Neural progenitor cell (in vitro differentiated cells): ENCODE measurements around the gene ZPBP. TPM values are rescaled to one million over a fixed set of nuclear protein-coding genes. Genes with fewer than 3 reads are reported as not detected.

Source experiments
- DNase-seq: peaks from one replicate; pipeline ENCODE4 v3.0.0-alpha.2; 2016; ENCODE audit warnings: low spot score
- H2AFZ ChIP-seq: fragments of 200-600 bp; sonication (generic); replicated peaks from 2 replicates; pipeline ENCODE4 v1.6.1; 2016; ENCODE audit warnings: antibody characterized with exemption
- H3F3A ChIP-seq: fragments of 200-600 bp; sonication (generic); 2 replicates; pipeline ENCODE4 v1.6.1; 2016; ENCODE audit warnings: antibody characterized with exemption, low read depth
- H3K27ac ChIP-seq: fragments of 200-600 bp; sonication (generic); 2 replicates; pipeline ENCODE4 v1.5.1; 2016; ENCODE audit warnings: mild to moderate bottlenecking
- H3K27me3 ChIP-seq: fragments of 200-600 bp; sonication (generic); 2 replicates; pipeline ENCODE4 v1.6.1; 2016; ENCODE audit warnings: mild to moderate bottlenecking, moderate library complexity
- H3K36me3 ChIP-seq: fragments of 200-600 bp; sonication (generic); 2 replicates; pipeline ENCODE4 v1.5.1; 2016
- H3K4me1 ChIP-seq: fragments of 200-600 bp; sonication (generic); 2 replicates; pipeline ENCODE4 v1.6.1; 2016; ENCODE audit warnings: mixed run types
- H3K4me2 ChIP-seq: fragments of 200-600 bp; sonication (generic); 2 replicates; pipeline ENCODE4 v1.6.1; 2016
- H3K4me3 ChIP-seq: fragments of 200-600 bp; sonication (generic); 2 replicates; pipeline ENCODE4 v1.5.1; 2016
- H3K79me2 ChIP-seq: fragments of 200-600 bp; sonication (generic); 2 replicates; pipeline ENCODE4 v1.6.1; 2016; ENCODE audit warnings: low read depth
- H3K9ac ChIP-seq: fragments of 200-600 bp; sonication (generic); 2 replicates; pipeline ENCODE4 v1.6.1; 2016
- H3K9me3 ChIP-seq: fragments of 200-600 bp; sonication (generic); 2 replicates; pipeline ENCODE4 v1.5.1; 2016; ENCODE audit warnings: low read depth
- H4K20me1 ChIP-seq: fragments of 200-600 bp; sonication (generic); 2 replicates; pipeline ENCODE4 v1.6.1; 2016; ENCODE audit warnings: low read depth
- H3K27ac Mint-ChIP-seq: 3 replicates; pipeline ENCODE4 v1.8.0; 2021; ENCODE audit warnings: mixed read lengths
- H3K27me3 Mint-ChIP-seq: 2 replicates; pipeline ENCODE4 v1.8.0; 2022; ENCODE audit warnings: low read depth, mild to moderate bottlenecking, inconsistent platforms, moderate library complexity, mixed read lengths; ENCODE audit not compliant: insufficient read depth
- H3K36me3 Mint-ChIP-seq: 3 replicates; pipeline ENCODE4 v1.8.0; 2021; ENCODE audit warnings: mixed read lengths
- H3K4me1 Mint-ChIP-seq: 3 replicates; pipeline ENCODE4 v1.8.0; 2021; ENCODE audit warnings: mixed read lengths
- H3K4me3 Mint-ChIP-seq: 3 replicates; pipeline ENCODE4 v1.8.0; 2021; ENCODE audit warnings: mild to moderate bottlenecking, moderate library complexity, mixed read lengths
- H3K9me3 Mint-ChIP-seq: 3 replicates; pipeline ENCODE4 v1.8.0; 2020; ENCODE audit warnings: mixed read lengths
- CTCF ChIP-seq: fragments of 200-600 bp; sonication (generic); IDR thresholded peaks from 2 replicates; pipeline ENCODE4 v1.5.1; 2017; ENCODE audit warnings: antibody characterized with exemption, mild to moderate bottlenecking
- EZH2 ChIP-seq: fragments of 200-600 bp; sonication (generic); IDR thresholded peaks from 2 replicates; pipeline ENCODE4 v1.6.1; 2017; ENCODE audit warnings: antibody characterized with exemption, mild to moderate bottlenecking, moderate library complexity
- EZH2phosphoT487 ChIP-seq: fragments of 200-600 bp; sonication (generic); IDR thresholded peaks from 2 replicates; pipeline ENCODE4 v1.6.1; 2017; ENCODE audit warnings: antibody characterized with exemption
- total RNA-seq: library from RNA; depleted of rRNA; stranded (reverse); fragments of >200 nt; gene quantifications from 2 replicates; pipeline ENCODE4 v1.2.3, GENCODE V29; 2015; ENCODE audit warnings: low replicate concordance

The ZPBP gene
- total RNA-seq, 1 donor from 2014 or later, result not detected

- TF ChIP-seq CTCF, result no peak
- no peak for TF ChIP-seq EZH2phosphoT487
- no peak for TF ChIP-seq EZH2
- Histone ChIP-seq H3K9ac (no peak overlapping the region), H3K27ac (no peak overlapping the region), H3K9me3 (no peaks in the 10 kb centered on the region), H4K20me1 (no peaks in the 10 kb centered on the region), H3K4me1 (no peaks in the 10 kb centered on the region), H2AFZ (no peak overlapping the region), H3K4me3 (no peak overlapping the region), H3K79me2 (no peaks in the 10 kb centered on the region), H3F3A (no peaks in the 10 kb centered on the region), H3K27me3 (no peaks in the 10 kb centered on the region), H3K4me2 (no peak overlapping the region), H3K36me3 (no peaks in the 10 kb centered on the region)
- Mint-ChIP-seq H3K4me1 (no peaks in the 10 kb centered on the region), H3K4me3 (no peak overlapping the region), H3K9me3 (no peaks in the 10 kb centered on the region), H3K27me3 (no peaks in the 10 kb centered on the region), H3K27ac (no peak overlapping the region), H3K36me3 (no peaks in the 10 kb centered on the region)
- no peak for DNase-seq
Measured at GRCh38 chr7:50121286-50121685, 28.2 kb upstream of the ZPBP start.

GRCh38 chr7:50119815-50120637 lies 27.0 kb upstream of the ZPBP start:
- H3K27ac ChIP-seq, result no peak overlapping the region
- no peaks in the 10 kb centered on the region for H3K27me3 Mint-ChIP-seq
- H3K36me3 ChIP-seq, result no peaks in the 10 kb centered on the region
- no peak for TF ChIP-seq EZH2
- no peak for TF ChIP-seq EZH2phosphoT487
- TF ChIP-seq CTCF, result peak; percentile 66
- no peaks in the 10 kb centered on the region for H3K27me3 ChIP-seq
- H3K9ac ChIP-seq, result no peak overlapping the region
- no peak overlapping the region for H3K4me3 ChIP-seq
- H3K4me3 Mint-ChIP-seq, result no peak overlapping the region
- DNase-seq, result peak; percentile 61
- no peak overlapping the region for H3K4me2 ChIP-seq
- H3K27ac Mint-ChIP-seq, result no peak overlapping the region
- no peaks in the 10 kb centered on the region for H3F3A ChIP-seq
- H2AFZ ChIP-seq, result no peak overlapping the region
- no peaks in the 10 kb centered on the region for H3K9me3 Mint-ChIP-seq
- no peaks in the 10 kb centered on the region for H3K79me2 ChIP-seq
- no peaks in the 10 kb centered on the region for H3K4me1 Mint-ChIP-seq
- H3K36me3 Mint-ChIP-seq, result no peaks in the 10 kb centered on the region
- no peaks in the 10 kb centered on the region for H3K9me3 ChIP-seq
- H3K4me1 ChIP-seq, result no peaks in the 10 kb centered on the region
- H4K20me1 ChIP-seq, result no peaks in the 10 kb centered on the region

- DNase-seq, result no peak
- Mint-ChIP-seq H3K9me3 (peaks cover 10% of the 10 kb centered on the region), H3K27ac (no peak overlapping the region), H3K36me3 (peaks cover 2% of the 10 kb centered on the region), H3K4me1 (no peaks in the 10 kb centered on the region), H3K27me3 (no peaks in the 10 kb centered on the region), H3K4me3 (no peak overlapping the region)
- no peak overlapping the region for H3K4me3 ChIP-seq
- H3K9me3 ChIP-seq, result peaks cover 14% of the 10 kb centered on the region
- H3K27ac ChIP-seq, result no peak overlapping the region
- no peaks in the 10 kb centered on the region for H3K27me3 ChIP-seq
- no peaks in the 10 kb centered on the region for H3K4me1 ChIP-seq
- H3K36me3 ChIP-seq, result no peaks in the 10 kb centered on the region
- H4K20me1 ChIP-seq, result no peaks in the 10 kb centered on the region
- no peak overlapping the region for H3K9ac ChIP-seq
- no peaks in the 10 kb centered on the region for H3F3A ChIP-seq
- no peaks in the 10 kb centered on the region for H3K79me2 ChIP-seq
- no peak for TF ChIP-seq CTCF
- TF ChIP-seq EZH2, result no peak
- no peak for TF ChIP-seq EZH2phosphoT487
- no peak overlapping the region for H3K4me2 ChIP-seq
- H2AFZ ChIP-seq, result no peak overlapping the region
Measured at GRCh38 chr7:50112250-50112649, 19.2 kb upstream of the ZPBP start.
